Peyer's patch (tissue), 4 donors: ENCODE results near the gene KARS1. TPM values are rescaled to one million over a fixed set of nuclear protein-coding genes. Genes with fewer than 3 reads are reported as not detected.

ENCODE experiments used
- DNase-seq, 3 donors: peaks; one replicate each; pipeline ENCODE4 v3.0.0-alpha.2; 2017 to 2019
- H3K27ac ChIP-seq, 4 donors: fragments of 200-600 bp; sonication (generic); one replicate each; pipeline ENCODE4 v1.5.1; 2016 to 2019
- H3K27me3 ChIP-seq, 2 donors: fragments of 200-600 bp; sonication (generic); one replicate each; pipeline ENCODE4 v1.5.1; 2019
- H3K36me3 ChIP-seq, 3 donors: fragments of 200-600 bp; sonication (generic); one replicate each; pipeline ENCODE4 v1.5.1; 2016 to 2019
- H3K4me1 ChIP-seq, 4 donors: fragments of 200-600 bp; sonication (generic); one replicate each; pipeline ENCODE4 v1.5.1; 2016 to 2019
- H3K4me3 ChIP-seq, 4 donors: fragments of 200-600 bp; sonication (generic); 1 replicate in 3 of 4; 2 replicates in 1 of 4; pipeline ENCODE4 v1.5.1; 2016 to 2019; ENCODE audit warnings: mild to moderate bottlenecking in 1 of 4
- H3K9me3 ChIP-seq, 4 donors: fragments of 200-600 bp; sonication (generic); one replicate each; pipeline ENCODE4 v1.5.1; 2016 to 2019; ENCODE audit warnings: mild to moderate bottlenecking in 1 of 4
- CTCF ChIP-seq, 6 experiments: fragments of 450-650 bp in 4 of 6; fragments of 200-600 bp in 2 of 6; sonication (generic) in 1 of 6; IDR thresholded peaks; one replicate each; pipeline ENCODE4 v1.5.1; 2017 to 2019; ENCODE audit warnings: antibody characterized with exemption in 6 of 6, mild to moderate bottlenecking in 3 of 6, moderate library complexity in 1 of 6
- POLR2A ChIP-seq, 2 donors: fragments of 450-650 bp; IDR thresholded peaks; one replicate each; pipeline ENCODE4 v1.5.1; 2017; ENCODE audit warnings: antibody characterized with exemption in 2 of 2, mild to moderate bottlenecking in 2 of 2, moderate library complexity in 2 of 2
- total RNA-seq, 4 donors: library from RNA; depleted of rRNA; stranded (reverse); fragments of >200 nt; gene quantifications; one replicate each; pipeline ENCODE4 v1.1.0, GENCODE V29; 2016

KARS1 gene
- total RNA-seq, 4 donors from 2014 or later: 71.3 to 87.5 (median 82.7) TPM

DNA sequence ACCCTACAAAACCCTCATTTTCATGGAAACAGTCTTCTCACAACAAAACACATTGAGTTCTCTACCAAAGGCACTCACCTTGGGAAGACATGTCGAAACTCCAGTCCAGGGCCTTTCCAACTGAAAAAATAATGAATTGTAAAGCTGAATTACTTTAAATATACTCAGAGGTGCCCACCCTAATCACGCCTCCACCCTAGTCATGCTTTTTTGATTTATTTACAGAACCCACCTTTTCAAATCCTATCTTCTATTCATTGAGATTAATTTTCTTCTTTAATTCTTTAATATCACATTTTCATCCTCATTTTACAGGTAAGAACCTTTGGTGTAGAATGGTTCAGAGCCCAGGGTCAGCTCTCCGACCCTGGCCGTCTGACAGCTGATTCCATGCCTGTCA, 29.4 kb upstream of the KARS1 start, which contains the start of gene CPHXL2:
Gene CPHXL2, minus strand, starts transcription at position 101 of the 400 bp plus-strand sequence. Its CDS starts 10 bp downstream, at position 91.
- Histone ChIP-seq H3K36me3 (no peaks in the 10 kb centered on the region), H3K27me3 (no peaks in the 10 kb centered on the region), H3K4me1 (no peaks in the 10 kb centered on the region), H3K4me3 (no peak within 1 kb of the TSS), H3K27ac (no peak within 1 kb of the TSS), H3K9me3 (no peaks in the 10 kb centered on the region)
- no peak for TF ChIP-seq POLR2A (IDR thresholded peaks at IDR 0.05)
- TF ChIP-seq CTCF (IDR thresholded peaks at IDR 0.05): no peak
- DNase-seq: no peak

GRCh38 chr16:75667503-75667902, 20.0 kb upstream of the KARS1 start:
- H3K4me1 ChIP-seq: no peaks in the 10 kb centered on the region
- no peaks in the 10 kb centered on the region for H3K9me3 ChIP-seq
- H3K27me3 ChIP-seq: no peaks in the 10 kb centered on the region
- TF ChIP-seq POLR2A (IDR thresholded peaks at IDR 0.05): no peak
- TF ChIP-seq CTCF (IDR thresholded peaks at IDR 0.05): no peak
- H3K36me3 ChIP-seq: no peaks in the 10 kb centered on the region
- no peak overlapping the region for H3K4me3 ChIP-seq
- DNase-seq: no peak
- no peak overlapping the region for H3K27ac ChIP-seq

- Histone ChIP-seq H3K27me3 (no peaks in the 10 kb centered on the region), H3K4me1 (no peaks in the 10 kb centered on the region), H3K27ac (no peak overlapping the region), H3K4me3 (no peak overlapping the region), H3K36me3 (peaks cover 0 to 38% (median 0%) of the 10 kb centered on the region in 3 donors), H3K9me3 (no peaks in the 10 kb centered on the region)
- no peak for DNase-seq
- TF ChIP-seq CTCF (IDR thresholded peaks at IDR 0.05) (no peak), POLR2A (IDR thresholded peaks at IDR 0.05) (no peak)
These were observed 13.3 kb upstream of the KARS1 start for GRCh38 chr16:75660726-75661302.

DNA sequence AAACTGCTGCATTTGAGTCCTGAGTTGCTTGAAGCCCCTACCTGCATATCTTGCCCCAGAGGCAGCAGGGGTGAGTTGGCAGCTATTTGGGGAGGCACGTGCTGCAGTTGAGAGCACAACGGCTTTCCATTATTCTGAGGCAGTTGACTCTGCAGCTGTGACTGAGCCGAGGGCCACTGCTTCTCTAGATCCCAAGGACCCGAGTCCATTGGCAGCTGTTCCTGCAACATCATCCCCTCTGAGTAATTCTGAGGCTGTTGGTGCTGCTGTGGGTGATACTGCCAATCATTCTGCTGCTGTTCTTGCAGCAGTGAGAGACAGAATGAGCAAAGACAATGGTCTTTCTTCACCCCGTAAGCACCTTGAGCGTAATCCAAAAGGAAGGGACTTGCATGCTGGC, 12.9 kb upstream of the KARS1 start:
- H3K36me3 ChIP-seq: peaks cover 0 to 43% (median 0%) of the 10 kb centered on the region in 3 donors
- TF ChIP-seq POLR2A (IDR thresholded peaks at IDR 0.05): no peak
- no peak for TF ChIP-seq CTCF (IDR thresholded peaks at IDR 0.05)

GRCh38 chr16:75658175-75658574, 10.7 kb upstream of the KARS1 start:
- H3K27ac ChIP-seq: no peak overlapping the region
- H3K4me1 ChIP-seq: no peaks in the 10 kb centered on the region
- H3K27me3 ChIP-seq: no peaks in the 10 kb centered on the region
- TF ChIP-seq POLR2A (IDR thresholded peaks at IDR 0.05) (no peak), CTCF (IDR thresholded peaks at IDR 0.05) (no peak)
- H3K4me3 ChIP-seq: no peak overlapping the region
- H3K9me3 ChIP-seq: no peaks in the 10 kb centered on the region
- no peak for DNase-seq
- H3K36me3 ChIP-seq: peaks cover 0 to 55% (median 0%) of the 10 kb centered on the region in 3 donors

More for the DNA sequence above, 12.9 kb upstream of the KARS1 start:
- H3K27me3 ChIP-seq: no peaks in the 10 kb centered on the region
- no peak overlapping the region for H3K27ac ChIP-seq
- no peak overlapping the region for H3K4me3 ChIP-seq
- DNase-seq: no peak
- H3K4me1 ChIP-seq: no peaks in the 10 kb centered on the region
- no peaks in the 10 kb centered on the region for H3K9me3 ChIP-seq
